ENCODE measurements around the gene LRP8.

The LRP8 gene

GRCh38 chr1:53369761-53370160 is 41.9 kb upstream of the LRP8 start:
- Histone ChIP-seq H3K36me3 (ENCODE audit: control insufficient read depth in 1 of 2, insufficient read depth in 2 of 2, low read length in 2 of 2) (no peaks in the 10 kb centered on the region), H3K9me3 (ENCODE audit: control insufficient read depth in 1 of 2, low read length in 2 of 2) (no peaks in the 10 kb centered on the region), H3K27me3 (ENCODE audit: control insufficient read depth in 1 of 2, insufficient read depth in 2 of 2, low read length in 2 of 2) (no peaks in the 10 kb centered on the region), H3K4me1 (ENCODE audit: control insufficient read depth in 1 of 2, insufficient read depth in 2 of 2, low read length in 2 of 2) (peaks cover 4 to 8% of the 10 kb centered on the region in 2 donors), H3K4me3 (ENCODE audit: low read depth in 1 of 2, low read length in 2 of 2) (no peak overlapping the region), H3K9ac (ENCODE audit: low read depth in 1 of 2, low read length in 2 of 2) (no peak overlapping the region), H3K27ac (ENCODE audit: low read depth, low read length) (no peak overlapping the region)

DNA sequence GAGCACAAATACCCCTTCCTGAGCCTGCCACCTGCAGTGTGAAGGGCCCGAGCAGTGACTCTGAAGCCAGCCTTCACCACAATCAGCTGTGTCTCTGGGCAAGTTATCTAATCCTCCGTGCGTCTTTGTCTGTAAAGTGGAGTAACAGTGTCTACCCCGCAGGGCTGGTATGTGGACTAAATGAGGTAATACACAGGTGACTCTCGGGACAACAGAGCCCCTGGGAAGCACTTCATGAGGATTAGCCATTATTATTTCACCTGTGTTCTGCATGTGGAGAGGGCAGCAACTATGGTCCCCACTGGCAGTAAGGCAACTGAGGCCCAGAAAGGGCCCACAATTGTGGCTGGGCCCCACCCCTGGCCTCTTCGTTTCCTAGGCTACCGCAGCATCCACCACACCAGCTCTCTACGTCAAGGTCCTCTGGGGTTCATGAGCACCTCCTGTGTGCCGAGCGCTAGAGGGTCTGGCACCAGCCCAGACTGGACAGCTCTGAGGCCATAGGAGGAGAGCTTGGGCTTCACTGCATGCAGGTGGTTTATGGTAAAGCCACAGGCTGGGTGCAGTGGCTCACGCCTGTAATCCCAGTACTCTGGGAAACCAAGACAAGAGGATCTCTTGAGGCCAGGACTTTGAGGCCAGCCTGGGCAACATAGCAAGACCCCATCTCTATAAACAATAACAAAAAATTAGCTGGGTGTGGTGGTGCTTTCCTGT is 41.3 kb upstream of the LRP8 start:
- no peaks in the 10 kb centered on the region for H3K27me3 ChIP-seq (ENCODE audit: control insufficient read depth in 1 of 2, insufficient read depth in 2 of 2, low read length in 2 of 2)
- H3K36me3 ChIP-seq (ENCODE audit: control insufficient read depth in 1 of 2, insufficient read depth in 2 of 2, low read length in 2 of 2) = no peaks in the 10 kb centered on the region
- H3K9ac ChIP-seq (ENCODE audit: low read depth in 1 of 2, low read length in 2 of 2) = no peak overlapping the region
- H3K9me3 ChIP-seq (ENCODE audit: control insufficient read depth in 1 of 2, low read length in 2 of 2) = no peaks in the 10 kb centered on the region
- no peak overlapping the region for H3K27ac ChIP-seq (ENCODE audit: low read depth, low read length)
- H3K4me3 ChIP-seq (ENCODE audit: low read depth in 1 of 2, low read length in 2 of 2) = no peak overlapping the region
- H3K4me1 ChIP-seq (ENCODE audit: control insufficient read depth in 1 of 2, insufficient read depth in 2 of 2, low read length in 2 of 2) = peaks cover 4 to 8% of the 10 kb centered on the region in 2 donors

DNA sequence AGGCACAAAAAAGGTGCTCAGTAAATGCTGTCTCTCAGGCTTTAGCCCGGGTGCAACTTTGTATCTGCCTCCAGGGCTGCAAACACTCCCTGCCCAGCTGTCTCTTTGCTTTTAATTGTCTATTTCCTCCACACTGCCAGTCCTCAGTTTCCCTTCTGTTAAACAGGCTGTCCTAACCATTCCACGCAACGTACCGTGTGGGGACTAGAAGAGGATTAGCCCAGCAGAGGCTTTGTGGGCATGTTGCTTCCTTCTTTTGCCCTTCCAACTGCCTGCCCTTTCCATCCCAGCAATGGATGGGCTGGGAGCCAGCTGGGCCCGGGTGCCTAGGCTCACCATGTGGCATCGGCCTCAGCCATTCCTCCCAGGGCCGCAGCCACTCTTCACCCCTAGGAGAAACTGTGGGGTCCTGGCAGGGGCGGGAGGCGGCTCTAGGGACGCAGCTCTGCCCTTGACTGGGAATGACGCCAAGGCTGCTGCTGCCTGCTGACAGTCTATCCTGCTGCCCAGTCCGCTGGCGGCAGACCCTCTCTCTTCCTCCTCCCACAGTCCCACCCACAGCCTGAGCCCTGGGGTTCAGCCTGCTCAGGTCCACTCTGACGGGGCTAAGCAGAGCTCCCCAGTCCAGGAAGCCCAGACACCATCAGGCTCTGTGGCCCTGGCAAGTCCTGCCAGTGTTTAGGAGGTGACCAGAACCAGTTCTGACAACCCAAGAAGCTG is 40.6 kb upstream of the LRP8 start:
- no peak overlapping the region for H3K27ac ChIP-seq (ENCODE audit: low read depth, low read length)
- H3K4me1 ChIP-seq (ENCODE audit: control insufficient read depth in 1 of 2, insufficient read depth in 2 of 2, low read length in 2 of 2) = peaks cover 4 to 8% of the 10 kb centered on the region in 2 donors
- H3K9ac ChIP-seq (ENCODE audit: low read depth in 1 of 2, low read length in 2 of 2) = no peak overlapping the region
- no peaks in the 10 kb centered on the region for H3K27me3 ChIP-seq (ENCODE audit: control insufficient read depth in 1 of 2, insufficient read depth in 2 of 2, low read length in 2 of 2)
- H3K4me3 ChIP-seq (ENCODE audit: low read depth in 1 of 2, low read length in 2 of 2) = no peak overlapping the region
- no peaks in the 10 kb centered on the region for H3K9me3 ChIP-seq (ENCODE audit: control insufficient read depth in 1 of 2, low read length in 2 of 2)
- H3K36me3 ChIP-seq (ENCODE audit: control insufficient read depth in 1 of 2, insufficient read depth in 2 of 2, low read length in 2 of 2) = no peaks in the 10 kb centered on the region

- Histone ChIP-seq H3K27ac (ENCODE audit: low read depth, low read length) (no peak overlapping the region), H3K4me3 (ENCODE audit: low read depth in 1 of 2, low read length in 2 of 2) (no peak overlapping the region)
These were observed 39.8 kb upstream of the LRP8 start for GRCh38 chr1:53367503-53368313.

DNA sequence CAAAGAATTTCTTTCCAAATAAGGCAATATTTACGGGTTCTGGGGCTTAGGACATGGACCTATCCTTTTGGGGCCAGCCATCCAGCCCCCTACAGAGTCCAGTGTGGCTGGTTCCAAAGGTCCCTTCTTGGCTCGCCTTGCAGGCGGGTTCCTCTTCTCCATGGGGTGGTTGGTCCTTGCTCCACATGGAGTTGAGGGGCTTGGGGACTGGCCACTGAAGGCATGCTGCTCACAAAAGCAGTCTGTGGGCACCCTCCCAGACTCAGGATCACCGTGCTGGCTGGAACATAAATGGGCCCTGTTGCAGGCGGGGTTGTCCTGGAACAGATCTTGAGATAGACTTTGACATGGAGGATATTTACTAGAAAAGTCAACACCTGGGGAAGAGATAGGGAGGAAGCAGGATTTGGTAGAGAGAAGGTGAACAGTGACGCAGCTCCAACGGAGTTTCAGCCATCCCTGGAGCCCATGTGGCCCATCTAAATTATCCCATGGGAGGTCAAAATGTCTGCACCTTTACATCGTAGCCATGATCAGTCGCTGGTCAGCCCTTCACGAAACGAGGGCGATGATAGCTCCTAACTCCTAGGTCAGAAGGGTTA is 39.1 kb upstream of the LRP8 start:
- Histone ChIP-seq H3K9ac (ENCODE audit: low read depth in 1 of 2, low read length in 2 of 2) (no peak overlapping the region), H3K9me3 (ENCODE audit: control insufficient read depth in 1 of 2, low read length in 2 of 2) (no peaks in the 10 kb centered on the region), H3K4me1 (ENCODE audit: control insufficient read depth in 1 of 2, insufficient read depth in 2 of 2, low read length in 2 of 2) (peaks cover 4 to 8% of the 10 kb centered on the region in 2 donors), H3K27ac (ENCODE audit: low read depth, low read length) (no peak overlapping the region), H3K27me3 (ENCODE audit: control insufficient read depth in 1 of 2, insufficient read depth in 2 of 2, low read length in 2 of 2) (no peaks in the 10 kb centered on the region), H3K36me3 (ENCODE audit: control insufficient read depth in 1 of 2, insufficient read depth in 2 of 2, low read length in 2 of 2) (no peaks in the 10 kb centered on the region), H3K4me3 (ENCODE audit: low read depth in 1 of 2, low read length in 2 of 2) (no peak overlapping the region)

More at GRCh38 chr1:53367503-53368313, 39.8 kb upstream of the LRP8 start:
- no peaks in the 10 kb centered on the region for H3K9me3 ChIP-seq (ENCODE audit: control insufficient read depth in 1 of 2, low read length in 2 of 2)
- H3K4me1 ChIP-seq (ENCODE audit: control insufficient read depth in 1 of 2, insufficient read depth in 2 of 2, low read length in 2 of 2) = peaks cover 4 to 8% of the 10 kb centered on the region in 2 donors
- no peaks in the 10 kb centered on the region for H3K36me3 ChIP-seq (ENCODE audit: control insufficient read depth in 1 of 2, insufficient read depth in 2 of 2, low read length in 2 of 2)
- no peak overlapping the region for H3K9ac ChIP-seq (ENCODE audit: low read depth in 1 of 2, low read length in 2 of 2)
- no peaks in the 10 kb centered on the region for H3K27me3 ChIP-seq (ENCODE audit: control insufficient read depth in 1 of 2, insufficient read depth in 2 of 2, low read length in 2 of 2)

DNA sequence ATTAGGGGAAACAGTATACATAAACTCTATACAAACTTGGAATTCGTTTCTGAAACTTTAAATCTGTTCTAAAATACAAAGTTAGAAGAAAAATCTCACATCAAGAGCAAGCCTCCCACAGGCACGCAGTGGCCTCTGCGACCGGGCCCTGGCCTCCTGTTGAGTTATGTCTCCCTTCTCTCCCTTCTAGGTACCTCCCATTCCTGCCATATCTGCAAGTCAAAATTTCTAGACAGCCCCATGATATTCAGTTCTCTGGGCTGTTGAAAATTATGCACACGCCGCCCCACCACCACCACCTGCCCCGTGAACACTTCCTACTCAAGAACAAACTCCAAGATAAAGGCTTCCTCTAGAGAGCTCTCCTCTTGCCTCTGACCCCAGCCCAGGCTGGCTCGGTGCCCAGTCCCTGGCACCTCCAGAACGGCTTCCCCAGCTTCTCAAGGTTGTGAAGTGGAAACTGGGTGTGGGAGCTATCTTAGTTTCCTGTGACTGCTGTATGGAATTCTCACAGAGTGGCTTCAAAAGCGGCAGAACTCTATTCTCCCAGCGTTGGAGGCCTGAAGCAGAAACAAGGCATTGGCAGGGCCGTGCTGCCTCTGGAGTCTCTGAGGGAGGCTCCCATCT is 37.7 kb upstream of the LRP8 start:
- H3K9me3 ChIP-seq (ENCODE audit: control insufficient read depth in 1 of 2, low read length in 2 of 2) = no peaks in the 10 kb centered on the region
- no peak overlapping the region for H3K27ac ChIP-seq (ENCODE audit: low read depth, low read length)
- H3K36me3 ChIP-seq (ENCODE audit: control insufficient read depth in 1 of 2, insufficient read depth in 2 of 2, low read length in 2 of 2) = no peaks in the 10 kb centered on the region
- H3K4me1 ChIP-seq (ENCODE audit: control insufficient read depth in 1 of 2, insufficient read depth in 2 of 2, low read length in 2 of 2) = peaks cover 4 to 8% of the 10 kb centered on the region in 2 donors
- no peak overlapping the region for H3K4me3 ChIP-seq (ENCODE audit: low read depth in 1 of 2, low read length in 2 of 2)
- H3K9ac ChIP-seq (ENCODE audit: low read depth in 1 of 2, low read length in 2 of 2) = no peak overlapping the region
- no peaks in the 10 kb centered on the region for H3K27me3 ChIP-seq (ENCODE audit: control insufficient read depth in 1 of 2, insufficient read depth in 2 of 2, low read length in 2 of 2)

DNA sequence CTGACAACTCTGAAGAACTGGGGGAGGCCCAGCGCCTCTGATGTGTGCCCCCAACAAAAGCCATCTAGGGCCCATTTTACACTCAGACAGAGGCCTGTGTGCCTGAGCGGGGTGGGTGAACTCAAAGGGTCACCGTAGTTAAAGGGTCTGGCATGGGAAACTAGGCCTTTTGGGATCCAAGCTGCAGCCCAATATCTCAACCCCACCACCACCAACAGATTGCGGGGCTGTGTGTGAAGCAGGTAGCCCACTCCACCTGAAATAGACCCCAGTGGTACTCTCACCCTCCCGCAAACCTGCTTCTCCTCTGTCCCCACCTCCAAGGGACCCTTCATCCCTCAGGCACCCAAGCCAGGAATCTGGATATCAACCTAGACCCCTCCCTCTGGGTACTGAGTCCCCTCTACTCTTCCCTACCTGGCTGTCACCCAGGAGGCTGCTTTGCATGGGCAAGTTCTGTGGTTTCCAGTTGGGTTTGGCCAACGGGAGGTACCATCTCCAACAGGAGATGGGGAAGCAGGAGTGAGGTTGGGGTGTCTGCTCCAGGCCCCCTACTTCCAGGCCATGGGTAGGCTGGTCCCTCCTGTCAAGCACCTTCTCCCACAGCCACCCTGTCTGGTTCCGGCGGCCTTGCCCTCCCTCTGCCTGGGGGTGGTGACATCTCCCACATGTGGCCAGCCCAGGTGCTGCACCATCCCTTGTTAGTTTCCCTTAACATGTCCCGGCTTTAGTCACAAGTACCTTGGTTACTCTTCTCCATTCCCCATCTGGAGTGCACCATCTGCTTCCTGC is 35.2 kb upstream of the LRP8 start:
- Histone ChIP-seq H3K27ac (ENCODE audit: low read depth, low read length) (no peak overlapping the region), H3K36me3 (ENCODE audit: control insufficient read depth in 1 of 2, insufficient read depth in 2 of 2, low read length in 2 of 2) (no peaks in the 10 kb centered on the region), H3K4me1 (ENCODE audit: control insufficient read depth in 1 of 2, insufficient read depth in 2 of 2, low read length in 2 of 2) (peaks cover 4% of the 10 kb centered on the region in 2 donors), H3K27me3 (ENCODE audit: control insufficient read depth in 1 of 2, insufficient read depth in 2 of 2, low read length in 2 of 2) (no peaks in the 10 kb centered on the region), H3K9me3 (ENCODE audit: control insufficient read depth in 1 of 2, low read length in 2 of 2) (no peaks in the 10 kb centered on the region), H3K4me3 (ENCODE audit: low read depth in 1 of 2, low read length in 2 of 2) (no peak overlapping the region), H3K9ac (ENCODE audit: low read depth in 1 of 2, low read length in 2 of 2) (no peak overlapping the region)

DNA sequence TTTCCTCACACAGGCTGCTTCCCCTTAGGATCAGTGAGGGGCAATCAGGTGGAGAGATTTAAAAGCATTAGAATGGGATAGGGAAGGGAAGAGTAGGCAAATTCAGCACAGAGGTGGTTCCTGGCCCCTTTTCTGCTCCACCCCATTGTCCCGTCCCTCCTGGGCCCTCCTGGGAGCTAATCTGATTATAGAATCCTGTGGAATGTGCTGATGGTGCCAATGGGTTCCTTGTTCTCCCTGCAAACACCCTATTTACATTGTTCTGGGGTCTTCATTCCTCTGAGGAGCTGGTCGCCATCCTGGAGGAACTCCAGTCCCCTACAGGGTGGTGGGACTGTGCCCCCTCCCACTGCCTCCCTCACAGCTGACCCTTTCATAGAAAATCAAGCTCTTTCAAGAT is 34.4 kb upstream of the LRP8 start:
- Histone ChIP-seq H3K4me1 (ENCODE audit: control insufficient read depth in 1 of 2, insufficient read depth in 2 of 2, low read length in 2 of 2) (no peaks in the 10 kb centered on the region), H3K36me3 (ENCODE audit: control insufficient read depth in 1 of 2, insufficient read depth in 2 of 2, low read length in 2 of 2) (no peaks in the 10 kb centered on the region), H3K9ac (ENCODE audit: low read depth in 1 of 2, low read length in 2 of 2) (no peak overlapping the region), H3K27ac (ENCODE audit: low read depth, low read length) (no peak overlapping the region), H3K9me3 (ENCODE audit: control insufficient read depth in 1 of 2, low read length in 2 of 2) (no peaks in the 10 kb centered on the region), H3K27me3 (ENCODE audit: control insufficient read depth in 1 of 2, insufficient read depth in 2 of 2, low read length in 2 of 2) (no peaks in the 10 kb centered on the region), H3K4me3 (ENCODE audit: low read depth in 1 of 2, low read length in 2 of 2) (no peak overlapping the region)

- Histone ChIP-seq H3K9me3 (ENCODE audit: control insufficient read depth in 1 of 2, low read length in 2 of 2) (no peaks in the 10 kb centered on the region), H3K36me3 (ENCODE audit: control insufficient read depth in 1 of 2, insufficient read depth in 2 of 2, low read length in 2 of 2) (no peaks in the 10 kb centered on the region), H3K27me3 (ENCODE audit: control insufficient read depth in 1 of 2, insufficient read depth in 2 of 2, low read length in 2 of 2) (no peaks in the 10 kb centered on the region), H3K4me3 (ENCODE audit: low read depth in 1 of 2, low read length in 2 of 2) (no peak overlapping the region), H3K4me1 (ENCODE audit: control insufficient read depth in 1 of 2, insufficient read depth in 2 of 2, low read length in 2 of 2) (no peaks in the 10 kb centered on the region), H3K9ac (ENCODE audit: low read depth in 1 of 2, low read length in 2 of 2) (no peak overlapping the region), H3K27ac (ENCODE audit: low read depth, low read length) (no peak overlapping the region)
These were observed 33.7 kb upstream of the LRP8 start for GRCh38 chr1:53361541-53361961.

Data from duodenal mucosa (tissue), 2 donors.